HG02981 (cell line): ENCODE measurements around the gene COP1.
"Not testable (repeated sequence)": the region's sequence is repeated elsewhere in the genome, so short reads cannot be mapped to it uniquely, and the experiment has no call there.

Experiments
- ATAC-seq: cut with Tn5 transposase; IDR thresholded peaks from one replicate; pipeline ENCODE4 v1.9.1; 2021; ENCODE audit warnings: mild to moderate bottlenecking, moderate library complexity; ENCODE audit not compliant: unreplicated experiment

Gene COP1

GRCh38 chr1:176206961-176207902 lies at the start of gene COP1:
Gene COP1, minus strand, starts transcription at chr1:176207286. Its CDS starts 308 bp downstream, at chr1:176206978.
- peak; percentile 77 for ATAC-seq

DNA sequence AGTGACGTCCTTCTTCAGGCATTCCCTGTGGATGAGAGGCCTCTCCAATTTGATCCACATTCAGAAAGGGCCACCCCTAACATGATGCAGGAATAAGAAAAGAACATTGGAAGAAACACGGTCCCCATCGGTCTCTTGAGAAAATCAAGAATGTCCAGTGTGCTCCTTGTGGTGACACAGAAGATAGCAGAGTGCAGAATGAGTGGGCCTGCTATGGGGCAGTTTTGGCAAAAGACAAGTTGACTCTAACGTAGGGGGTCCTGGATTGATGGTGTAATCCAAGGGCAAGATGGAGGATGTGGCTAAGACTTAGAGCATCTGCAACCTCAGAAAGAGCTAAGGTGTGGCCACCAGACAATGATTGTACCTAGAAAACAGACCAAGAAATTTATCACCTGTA lies 45.1 kb upstream of the COP1 start:
- ATAC-seq, result no peak

GRCh38 chr1:176244851-176245250 lies 37.8 kb upstream of the COP1 start:
- no peak for ATAC-seq

DNA sequence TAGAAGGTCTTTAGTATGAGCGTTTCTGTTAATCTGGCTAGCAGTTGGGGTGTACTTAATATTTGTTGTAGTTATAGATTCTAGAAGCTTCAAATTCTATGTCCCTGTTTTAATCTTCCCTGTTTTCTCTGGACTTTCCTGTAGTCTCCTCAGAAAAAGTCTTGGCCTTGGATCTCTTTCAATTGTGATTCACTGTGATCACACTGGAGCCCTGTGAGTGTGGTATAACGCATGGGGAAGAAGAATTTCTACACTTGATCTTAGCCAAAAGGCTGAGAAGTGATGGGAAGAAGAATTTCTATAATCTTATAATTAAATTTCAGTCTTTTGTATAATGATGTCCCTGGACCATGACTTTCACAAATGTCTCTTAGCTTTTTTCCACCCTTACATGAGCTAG lies 36.7 kb upstream of the COP1 start:
- ATAC-seq, result no peak

DNA sequence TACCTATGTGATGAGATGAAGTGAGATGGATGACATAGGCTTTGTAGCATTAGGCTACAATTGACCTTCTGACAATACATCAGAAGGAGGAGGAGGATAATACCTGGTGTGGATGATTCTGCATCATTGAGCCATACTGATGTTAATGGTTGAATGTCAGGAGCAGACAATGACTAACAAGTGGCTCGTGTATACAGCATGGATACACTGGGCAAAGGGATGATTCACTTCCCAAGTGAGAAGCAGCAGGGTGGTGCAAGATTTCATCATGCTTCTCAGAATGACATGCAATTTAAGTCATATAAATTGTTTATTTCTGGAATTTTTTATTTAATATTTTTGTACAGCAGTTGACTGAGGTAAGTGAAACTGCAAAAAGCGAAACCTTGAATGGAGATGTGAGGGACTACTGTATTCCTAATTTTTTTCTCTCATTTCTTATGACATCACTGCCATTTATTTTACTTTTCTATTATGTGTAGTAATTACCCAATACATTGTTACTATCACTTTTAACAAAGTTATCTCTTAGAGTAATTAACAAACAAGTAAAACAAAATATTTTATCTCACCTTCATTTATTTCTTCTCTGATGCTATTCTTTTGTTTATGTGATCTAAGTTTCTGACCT lies 34.4 kb upstream of the COP1 start:
- no peak for ATAC-seq

DNA sequence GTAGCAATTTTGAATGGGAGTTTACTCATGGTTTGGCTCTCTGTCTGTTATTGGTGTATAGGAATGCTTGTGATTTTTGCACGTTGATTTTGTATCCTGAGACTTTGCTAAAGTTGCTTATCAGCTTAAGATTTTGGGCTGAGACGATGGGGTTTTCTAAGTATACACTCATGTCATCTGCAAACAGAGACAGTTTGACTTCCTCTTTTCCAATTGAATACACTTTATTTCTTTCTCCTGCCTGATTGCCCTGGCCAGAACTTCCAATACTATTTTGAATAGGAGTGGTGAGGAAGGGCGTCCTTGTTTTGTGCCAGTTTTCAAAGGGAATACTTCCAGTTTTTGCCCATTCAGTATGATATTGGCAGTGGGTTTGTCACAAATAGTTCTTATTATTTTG lies 26.6 kb upstream of the COP1 start:
- ATAC-seq, result not testable (repeated sequence)

- ATAC-seq, result no peak
Measured at GRCh38 chr1:176227579-176227978, 20.5 kb upstream of the COP1 start.

- no peak for ATAC-seq
Measured at GRCh38 chr1:176225911-176226310, 18.8 kb upstream of the COP1 start.

GRCh38 chr1:176225479-176225875 lies 18.4 kb upstream of the COP1 start:
- no peak for ATAC-seq

DNA sequence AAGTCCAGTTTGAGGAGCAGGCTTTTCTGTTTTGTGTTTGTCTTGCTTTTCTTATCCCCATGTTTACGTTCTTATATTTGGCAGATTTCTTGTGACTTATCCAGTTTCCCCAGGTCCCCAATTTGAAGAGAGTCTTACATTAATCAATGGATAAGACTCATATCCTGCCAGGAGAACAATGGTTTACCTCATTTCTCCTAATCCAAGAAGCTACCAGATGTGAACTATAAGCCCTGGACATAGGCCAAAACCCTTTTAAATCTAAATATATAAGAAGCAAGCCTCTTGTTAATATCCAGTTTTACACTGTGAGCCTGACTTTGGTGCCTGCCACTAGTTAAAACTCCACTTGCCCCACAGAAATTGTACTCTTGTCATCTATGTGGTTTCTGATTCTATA lies 15.1 kb upstream of the COP1 start:
- no peak for ATAC-seq

GRCh38 chr1:176220100-176220689 lies 13.1 kb upstream of the COP1 start:
- ATAC-seq, result no peak

- no peak for ATAC-seq
Measured at GRCh38 chr1:176217461-176218099, 10.5 kb upstream of the COP1 start.

DNA sequence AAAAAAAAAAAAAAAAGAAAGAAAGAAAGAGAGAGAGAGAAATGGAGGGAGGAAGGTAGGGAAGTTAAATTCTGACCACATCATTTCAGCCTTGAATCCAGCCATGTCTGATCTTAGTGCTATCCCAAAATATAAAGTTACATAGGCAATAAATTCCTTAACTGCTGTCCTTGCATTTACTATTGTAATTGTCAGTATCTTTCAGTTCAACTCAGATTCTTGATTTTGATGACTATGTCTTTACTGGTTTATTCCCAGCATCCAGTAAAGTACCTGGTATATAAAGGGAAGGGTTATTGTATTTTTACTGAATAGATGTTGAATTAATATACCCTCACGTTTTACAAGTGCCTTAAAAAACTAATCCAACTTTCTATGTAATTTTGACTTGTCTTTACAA lies 8.9 kb upstream of the COP1 start:
- ATAC-seq, result no peak

- no peak for ATAC-seq
Measured at GRCh38 chr1:176211396-176212165, 4.5 kb upstream of the COP1 start.

DNA sequence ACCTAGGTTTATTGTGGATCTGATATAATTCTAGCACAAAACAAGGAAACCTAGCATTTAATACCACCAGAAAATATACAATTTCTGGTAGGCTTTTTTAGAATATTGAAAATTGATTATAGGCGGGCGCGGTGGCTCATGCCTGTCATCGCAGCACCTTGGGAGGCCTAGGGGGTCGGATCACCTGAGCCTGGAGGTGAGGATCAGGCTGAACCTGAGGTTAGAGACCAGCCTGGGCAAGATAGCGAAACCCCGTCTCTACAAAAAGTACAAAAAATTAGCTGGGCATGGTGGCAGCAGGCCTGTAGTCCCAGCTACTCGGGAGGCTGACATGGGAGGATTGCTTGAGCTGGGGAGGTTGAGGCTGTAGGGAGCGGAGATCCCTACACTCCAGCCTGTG lies 948 bp upstream of the COP1 start:
- no peak for ATAC-seq

GRCh38 chr1:176206006-176206960 lies 803 bp downstream of the COP1 start:
- ATAC-seq, result peak; percentile 21

DNA sequence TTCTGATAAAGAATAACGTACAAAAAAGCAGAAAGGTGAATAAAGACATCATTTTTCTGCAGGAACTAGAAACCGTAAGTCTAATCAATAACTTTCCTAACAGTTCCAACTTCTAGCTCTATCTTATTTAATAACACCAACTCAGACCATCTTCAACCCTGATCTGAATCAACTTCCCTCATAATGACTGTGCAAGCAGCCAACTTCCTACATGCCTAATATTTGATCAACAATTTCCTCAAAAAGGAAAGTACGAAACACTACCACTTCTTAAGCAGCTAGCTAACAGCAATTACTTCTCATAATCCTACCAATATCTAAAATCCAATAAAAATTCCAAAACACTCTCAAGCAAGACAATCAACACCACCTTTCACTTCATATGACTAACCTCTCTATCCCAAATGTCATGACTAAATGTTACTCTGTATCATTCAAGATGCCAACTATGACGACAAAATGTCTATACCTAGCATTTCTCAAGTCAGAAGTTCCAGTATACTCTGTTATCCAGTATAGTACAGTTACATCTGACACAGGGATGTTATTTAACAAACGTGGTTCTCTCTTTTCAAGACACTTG lies 1.7 kb downstream of the COP1 start:
- ATAC-seq, result no peak

- not testable (repeated sequence) for ATAC-seq
Measured at GRCh38 chr1:176204655-176205054, 2.4 kb downstream of the COP1 start.

DNA sequence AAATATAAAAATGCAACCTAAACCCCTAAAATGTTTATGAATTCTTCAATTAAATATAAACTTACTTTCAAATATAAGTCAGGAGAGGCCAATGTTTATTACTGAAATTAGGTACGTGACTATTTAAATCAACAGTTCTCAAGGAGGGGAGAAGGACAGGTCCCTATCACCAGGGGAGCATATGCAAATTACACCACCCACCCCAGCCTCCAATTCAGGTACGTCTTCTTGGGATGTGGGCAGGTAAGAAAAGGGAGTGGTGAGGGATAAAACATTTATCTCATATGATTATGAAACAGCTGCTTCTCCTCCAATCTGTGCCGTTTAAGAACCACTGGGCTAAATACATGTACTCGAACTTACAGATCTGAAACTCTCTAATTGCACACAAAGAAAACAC lies 3.4 kb downstream of the COP1 start:
- no peak for ATAC-seq
